HepG2 (cell line): Measurements from ENCODE around the gene FZD8. TPM values are rescaled to one million over a fixed set of nuclear protein-coding genes. Genes with fewer than 3 reads are reported as not detected.

Source experiments
- ATAC-seq: fragments of 200-7000 bp; cut with Tn5 transposase; 3 replicates; pipeline ENCODE4 v1.9.1; 2020; ENCODE audit warnings: mild to moderate bottlenecking, moderate library complexity
- BruUV-seq: library from RNA; stranded (reverse); fragments of 400-500 nt; replicated peaks from 2 replicates; lab custom pipeline; 2021; lab: Mats Ljungman, UMichigan
- CTCF ChIA-PET: fragments of 300-600 bp; formaldehyde crosslinking; extraction: SDS; loops from one replicate; lab custom pipeline; 2021; ENCODE audit warnings: low total read pairs, inconsistent platforms, low intra/inter-chr PET ratio; lab: Yijun Ruan, JAX
- POLR2A ChIA-PET: fragments of 350-600 bp; sonication (Branson Sonifier 250); formaldehyde crosslinking; loops from one replicate; lab custom pipeline; 2020; ENCODE audit warnings: antibody characterized with exemption, inconsistent platforms; lab: Yijun Ruan, JAX
- DNase-seq: peaks from one replicate; pipeline ENCODE4 v3.0.0-alpha.2; 2015; ENCODE audit warnings: low spot score
- FAIRE-seq: peaks from 3 replicates; lab custom pipeline; 2011; peaks lifted over from hg19 to GRCh38; lab: Jason Lieb, UNC
- H2AFZ ChIP-seq: one replicate; pipeline ENCODE4 v1.6.1; 2011; ENCODE audit warnings: low read length, inconsistent platforms
- H3K27ac ChIP-seq: fragments of 300-600 bp; 3 replicates; pipeline ENCODE4 v1.8.0; 2011; ENCODE audit warnings: mixed run types, mild to moderate bottlenecking, mixed read lengths, low read length, inconsistent platforms; ENCODE audit not compliant: insufficient read depth; ENCODE audit errors: extremely low read length
- H3K27me3 ChIP-seq, 2 experiments: fragments of 200-600 bp in 1 of 2; 2 replicates in 1 of 2; 3 replicates in 1 of 2; pipeline versions ENCODE4 v1.6.0 to v1.8.0; 2011; ENCODE audit warnings: low read length in 2 of 2, mild to moderate bottlenecking in 2 of 2, moderate library complexity in 2 of 2, inconsistent platforms in 1 of 2; ENCODE audit not compliant: insufficient read depth in 2 of 2, control insufficient read depth in 1 of 2
- H3K36me3 ChIP-seq, 2 experiments: fragments of 200-600 bp in 1 of 2; replicated peaks in 1 of 2; 2 replicates in 1 of 2; 3 replicates in 1 of 2; pipeline versions ENCODE4 v1.5.1 to v1.8.0; 2011; ENCODE audit warnings: low read length in 2 of 2, inconsistent platforms in 1 of 2; ENCODE audit not compliant: insufficient read depth in 2 of 2, control insufficient read depth in 1 of 2
- H3K4me1 ChIP-seq: 2 replicates; pipeline ENCODE4 v1.5.1; 2012; ENCODE audit warnings: low read length, inconsistent platforms; ENCODE audit not compliant: insufficient read depth
- H3K4me2 ChIP-seq: 2 replicates; pipeline ENCODE4 v1.6.0; 2011; ENCODE audit warnings: low read depth, low read length, inconsistent platforms
- H3K4me3 ChIP-seq, 3 experiments: fragments of 200-600 bp in 1 of 3; sonication (generic), shearing (Covaris generic) in 1 of 3; replicated peaks in 1 of 3; 2 replicates each; pipeline ENCODE4 v1.5.1; 2011 to 2016; ENCODE audit warnings: low read length in 3 of 3, inconsistent platforms in 2 of 3, low read depth in 2 of 3, mild to moderate bottlenecking in 2 of 3, control low read depth in 1 of 3, mixed read lengths in 1 of 3; ENCODE audit not compliant: insufficient read depth in 1 of 3
- H3K79me2 ChIP-seq: one replicate; pipeline ENCODE4 v1.6.1; 2011; ENCODE audit warnings: low read length, inconsistent platforms; ENCODE audit not compliant: insufficient read depth
- H3K9ac ChIP-seq: 2 replicates; pipeline ENCODE4 v1.6.0; 2011; ENCODE audit warnings: mild to moderate bottlenecking, low read depth, low read length, inconsistent platforms; ENCODE audit not compliant: insufficient read depth
- H3K9me3 ChIP-seq: 2 replicates; pipeline ENCODE4 v1.5.1; 2012; ENCODE audit warnings: mild to moderate bottlenecking, low read length
- H4K20me1 ChIP-seq: 2 replicates; pipeline ENCODE4 v1.6.0; 2011; ENCODE audit warnings: inconsistent platforms, mild to moderate bottlenecking, low read length, moderate library complexity; ENCODE audit not compliant: insufficient read depth
- CERS6 ChIP-seq: sonication (generic); formaldehyde crosslinking; IDR thresholded peaks from 2 replicates; pipeline ENCODE4 v1.5.0; 2020; ENCODE audit warnings: missing genetic modification reagents
- CTCF ChIP-seq: sonication (generic); formaldehyde crosslinking; IDR thresholded peaks from 2 replicates; pipeline ENCODE4 v1.5.0; 2020; ENCODE audit warnings: mild to moderate bottlenecking, missing genetic modification reagents, moderate library complexity
- GABPB1 ChIP-seq: IDR thresholded peaks from 2 replicates; pipeline ENCODE4 v1.6.1; 2016; ENCODE audit warnings: mild to moderate bottlenecking, missing genetic modification reagents, moderate library complexity, missing compliant biosample characterization
- IRX3 ChIP-seq: sonication (generic); formaldehyde crosslinking; IDR thresholded peaks from 2 replicates; pipeline ENCODE4 v1.8.1; 2023; ENCODE audit warnings: mild to moderate bottlenecking, low read depth, missing genetic modification reagents, borderline replicate concordance
- KDM4B ChIP-seq: sonication (generic); formaldehyde crosslinking; IDR thresholded peaks from 2 replicates; pipeline ENCODE4 v1.4.0; 2020; ENCODE audit warnings: missing genetic modification reagents
- MEIS2 ChIP-seq: sonication (generic); formaldehyde crosslinking; IDR thresholded peaks from 2 replicates; pipeline ENCODE4 v1.9.0; 2021; ENCODE audit warnings: mild to moderate bottlenecking, missing genetic modification reagents
- RFX5 ChIP-seq: IDR thresholded peaks from 2 replicates; pipeline ENCODE4 v1.6.1; 2011; ENCODE audit warnings: low read depth, low read length, improper control_type of control experiment
- SSRP1 ChIP-seq: IDR thresholded peaks from 2 replicates; pipeline ENCODE4 v1.6.1; 2016; ENCODE audit warnings: control low read depth
- ZMYM3 ChIP-seq: sonication (generic); formaldehyde crosslinking; IDR thresholded peaks from 2 replicates; pipeline ENCODE4 v1.5.1; 2020; ENCODE audit warnings: mild to moderate bottlenecking, missing genetic modification reagents
- ZNF670 ChIP-seq: sonication (generic); formaldehyde crosslinking; IDR thresholded peaks from 2 replicates; pipeline ENCODE4 v1.8.0; 2022; ENCODE audit warnings: mild to moderate bottlenecking, missing genetic modification reagents, borderline replicate concordance
- ZNF850 ChIP-seq: sonication (generic); formaldehyde crosslinking; conservative IDR thresholded peaks from 2 replicates; pipeline ENCODE4 v1.9.0; 2021; ENCODE audit warnings: mild to moderate bottlenecking, missing genetic modification reagents
- ZSCAN12 ChIP-seq: sonication (generic); formaldehyde crosslinking; IDR thresholded peaks from 2 replicates; pipeline ENCODE4 v1.9.0; 2021; ENCODE audit warnings: mild to moderate bottlenecking, missing genetic modification reagents
- WGBS: methylation state at CpG from one replicate; pipeline ENCODE4 v1.1.6; 2017; ENCODE audit warnings: low lambda C conversion rate; 5-methylcytosine and 5-hydroxymethylcytosine counted together
- in situ Hi-C: cut with HindIII; loops from 2 replicates; pipeline ENCODE4 v1.10.0; 2017; ENCODE audit warnings: low pct_unique_long_range_greater_than_20kb; ENCODE audit not compliant: extremely low pct_ligation_motif_present
- intact Hi-C: fragments of 100-400 bp; cut with micrococcal nuclease; formaldehyde crosslinking; loops from one replicate; pipeline ENCODE4 v1.10.0; 2022; ENCODE audit not compliant: unreplicated experiment
- polyA plus RNA-seq, 8 experiments: library from polyadenylated mRNA; depleted of rRNA in 3 of 8; stranded (reverse) in 7 of 8; unstranded in 1 of 8; fragments of >200 nt; fragmentation: Illumina TruSeq in 4 of 8; extraction: Trizol in 4 of 8; gene quantifications; 2 replicates each; pipeline versions ENCODE4 v1.2.1 to v1.2.3, GENCODE V29; 2011 to 2016; ENCODE audit warnings: low read depth in 4 of 8, missing spikeins in 1 of 8, mixed read lengths in 1 of 8; ENCODE audit not compliant: insufficient read depth in 1 of 8
- total RNA-seq, 5 experiments: library from RNA; depleted of rRNA; stranded (reverse); fragments of >200 nt; fragmentation: Illumina TruSeq; extraction: Trizol; gene quantifications; 2 replicates each; pipeline ENCODE4 v1.2.3, GENCODE V29; 2016; ENCODE audit warnings: low read depth in 1 of 5
- TF ChIP-seq, protein P1 (sequence below): sonication (generic); formaldehyde crosslinking; IDR thresholded peaks from 2 replicates; pipeline ENCODE4 v1.9.0; 2021; ENCODE audit warnings: missing genetic modification reagents, borderline replicate concordance

Gene FZD8
- total and polyA plus RNA-seq, 2 of the 13 experiments (the other 11 are each of a cell fraction or from before 2014, with no cell fraction given), result 0.05 to 0.07 TPM

- TF ChIP-seq CTCF (CRISPR knock-in tag), result peak; percentile 48
- TF ChIP-seq, all 625 proteins: peak for 8
Observed at GRCh38 chr10:35640474-35640873, 1.6 kb downstream of the FZD8 start (continued).

- ChIA-PET CTCF (interaction anchor here (1.8 kb wide), 1 partner anchor 141 kb away, joined by 6 read pairs; no protein-coding TSS in a partner anchor), POLR2A (no interaction called here)
- 98% methylated on average over 72 of the region's 83 CpGs for WGBS
- DNase-seq (no peak), ATAC-seq (no peak), FAIRE-seq (no peak)
- BruUV-seq, result no TSS peak
- peaks cover 6 to 30% of the 10 kb centered on the region in 2 experiments for H3K27me3 ChIP-seq
- peaks cover 20% of the 10 kb centered on the region for H3K4me1 ChIP-seq
- no peaks in the 10 kb centered on the region for H3K9me3 ChIP-seq
- no peak overlapping the region for H3K4me2 ChIP-seq
- no peak overlapping the region for H3K9ac ChIP-seq
- TF ChIP-seq ZNF670 (no peak), KDM4B (CRISPR knock-in tag) (no peak), RFX5 (no peak), MEIS2 (CRISPR knock-in tag) (no peak), ZNF850 (no peak), CERS6 (CRISPR knock-in tag) (no peak), SSRP1 (CRISPR knock-in tag) (no peak), IRX3 (no peak), ZMYM3 (CRISPR knock-in tag) (no peak), GABPB1 (CRISPR knock-in tag) (no peak), ZSCAN12 (CRISPR knock-in tag) (no peak)
- TF ChIP-seq, protein P1, sequence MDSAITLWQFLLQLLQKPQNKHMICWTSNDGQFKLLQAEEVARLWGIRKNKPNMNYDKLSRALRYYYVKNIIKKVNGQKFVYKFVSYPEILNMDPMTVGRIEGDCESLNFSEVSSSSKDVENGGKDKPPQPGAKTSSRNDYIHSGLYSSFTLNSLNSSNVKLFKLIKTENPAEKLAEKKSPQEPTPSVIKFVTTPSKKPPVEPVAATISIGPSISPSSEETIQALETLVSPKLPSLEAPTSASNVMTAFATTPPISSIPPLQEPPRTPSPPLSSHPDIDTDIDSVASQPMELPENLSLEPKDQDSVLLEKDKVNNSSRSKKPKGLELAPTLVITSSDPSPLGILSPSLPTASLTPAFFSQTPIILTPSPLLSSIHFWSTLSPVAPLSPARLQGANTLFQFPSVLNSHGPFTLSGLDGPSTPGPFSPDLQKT (CRISPR knock-in tag), result no peak
- H3K36me3 ChIP-seq, result no peaks in the 10 kb centered on the region
- in situ Hi-C loops, result loop anchor here (5.0 to 10.0 kb wide), 3 partner anchors 145 to 1242 kb away; no protein-coding TSS in a partner anchor
- no peak overlapping the region for H2AFZ ChIP-seq
- no peak overlapping the region for H3K4me3 ChIP-seq
- intact Hi-C loops, result loop anchor here (1.0 to 10.0 kb wide), 4 partner anchors 47 to 1247 kb away; no protein-coding TSS in a partner anchor
- no peaks in the 10 kb centered on the region for H4K20me1 ChIP-seq
- H3K79me2 ChIP-seq, result no peaks in the 10 kb centered on the region
- H3K27ac ChIP-seq, result no peak overlapping the region
Observed at GRCh38 chr10:35639728-35640401, 2.2 kb downstream of the FZD8 start.
